Measurements from ENCODE around the gene ASTN1.

Gene ASTN1

GRCh38 chr1:176959191-176959820 is 205.2 kb downstream of the ASTN1 start:
- Histone ChIP-seq H2BK5ac (ENCODE audit: low read length) (no peak overlapping the region), H2BK120ac (ENCODE audit: low read depth, low read length) (no peak overlapping the region), H3K23ac (ENCODE audit: low read depth, low read length, poor library complexity) (no peak overlapping the region), H2AK5ac (ENCODE audit: low read depth, low read length) (no peak overlapping the region), H4K91ac (ENCODE audit: low read depth, low read length, poor library complexity) (no peak overlapping the region), H4K8ac (ENCODE audit: low read depth, low read length) (no peak overlapping the region), H3K79me1 (ENCODE audit: low read depth, low read length) (no peaks in the 10 kb centered on the region), H3K4me1 (ENCODE audit: control insufficient read depth in 2 of 2, insufficient read depth in 1 of 2, low read depth in 1 of 2, low read length in 2 of 2) (peaks cover 0 to 8% of the 10 kb centered on the region in 2 donors), H3K4me3 (ENCODE audit: low read length in 2 of 2) (no peak overlapping the region), H2BK15ac (ENCODE audit: low read length) (no peak overlapping the region), H3K27me3 (ENCODE audit: control insufficient read depth in 3 of 3, insufficient read depth in 3 of 3, low read depth in 1 of 3, low read length in 3 of 3) (no peaks in the 10 kb centered on the region), H3K4ac (ENCODE audit: low read length) (no peak overlapping the region), H3K18ac (ENCODE audit: low read length) (no peak overlapping the region), H3K9me3 (replicated peaks in 1 of 2; ENCODE audit: control insufficient read depth in 2 of 2, insufficient read depth in 1 of 2, low read depth in 1 of 2, low read length in 2 of 2) (no peaks in the 10 kb centered on the region), H2AFZ (ENCODE audit: low read length) (no peak overlapping the region), H3K36me3 (replicated peaks in 1 of 2; ENCODE audit: control insufficient read depth in 2 of 2, insufficient read depth in 2 of 2, low read length in 2 of 2) (peaks cover 0 to 2% of the 10 kb centered on the region in 2 donors), H3K14ac (ENCODE audit: low read length) (peak overlapping the region; percentile 25), H3K4me2 (ENCODE audit: insufficient read depth, low read length, poor library complexity, severe bottlenecking) (no peak overlapping the region), H2BK12ac (ENCODE audit: low read length) (no peak overlapping the region), H3K27ac (replicated peaks; ENCODE audit: low read length) (no peak overlapping the region), H3K9ac (ENCODE audit: low read depth, low read length, poor library complexity) (no peak overlapping the region)
- WGBS, 2 donors (ENCODE audit: extremely low coverage in 2 of 2, insufficient read length in 2 of 2, insufficient replicate concordance in 1 of 2): no CpG with 5 or more reads among the region's 3 CpGs
- DNase-seq (ENCODE audit: low spot score): no peak

DNA sequence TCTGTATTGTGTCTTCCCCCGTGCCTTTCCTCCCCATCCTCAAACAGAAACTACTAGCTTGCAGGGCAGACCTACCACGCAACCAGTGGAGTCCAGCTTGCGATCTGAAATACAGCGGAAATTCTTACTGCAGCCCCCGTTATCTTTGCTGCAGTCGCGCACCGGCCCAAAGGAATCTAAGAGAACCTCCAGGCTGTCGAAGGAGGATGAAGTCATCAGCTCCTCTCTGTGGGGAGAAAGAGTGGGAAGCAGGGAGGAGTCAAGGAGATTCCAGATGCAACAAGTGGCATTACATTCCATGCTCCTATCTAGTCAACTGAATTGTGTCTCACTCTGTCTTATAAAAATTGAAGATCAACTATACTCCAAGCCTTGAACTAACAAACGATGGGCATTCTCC is 206.9 kb downstream of the ASTN1 start:
- Histone ChIP-seq H2BK5ac (ENCODE audit: low read length) (no peak overlapping the region), H2AFZ (ENCODE audit: low read length) (no peak overlapping the region), H3K4ac (ENCODE audit: low read length) (no peak overlapping the region), H4K8ac (ENCODE audit: low read depth, low read length) (no peak overlapping the region), H3K18ac (ENCODE audit: low read length) (no peak overlapping the region), H2BK120ac (ENCODE audit: low read depth, low read length) (no peak overlapping the region), H3K23ac (ENCODE audit: low read depth, low read length, poor library complexity) (no peak overlapping the region), H3K36me3 (replicated peaks in 1 of 2; ENCODE audit: control insufficient read depth in 2 of 2, insufficient read depth in 2 of 2, low read length in 2 of 2) (peaks cover 0 to 2% of the 10 kb centered on the region in 2 donors), H3K27ac (replicated peaks; ENCODE audit: low read length) (no peak overlapping the region), H4K91ac (ENCODE audit: low read depth, low read length, poor library complexity) (no peak overlapping the region), H2BK15ac (ENCODE audit: low read length) (no peak overlapping the region), H3K4me3 (ENCODE audit: low read length in 2 of 2) (no peak overlapping the region), H3K14ac (ENCODE audit: low read length) (no peak overlapping the region), H3K9ac (ENCODE audit: low read depth, low read length, poor library complexity) (no peak overlapping the region), H3K79me1 (ENCODE audit: low read depth, low read length) (no peaks in the 10 kb centered on the region), H3K27me3 (ENCODE audit: control insufficient read depth in 3 of 3, insufficient read depth in 3 of 3, low read depth in 1 of 3, low read length in 3 of 3) (no peaks in the 10 kb centered on the region), H2BK12ac (ENCODE audit: low read length) (no peak overlapping the region), H3K4me1 (ENCODE audit: control insufficient read depth in 2 of 2, insufficient read depth in 1 of 2, low read depth in 1 of 2, low read length in 2 of 2) (peaks cover 0 to 8% of the 10 kb centered on the region in 2 donors), H2AK5ac (ENCODE audit: low read depth, low read length) (no peak overlapping the region), H3K4me2 (ENCODE audit: insufficient read depth, low read length, poor library complexity, severe bottlenecking) (no peak overlapping the region), H3K9me3 (replicated peaks in 1 of 2; ENCODE audit: control insufficient read depth in 2 of 2, insufficient read depth in 1 of 2, low read depth in 1 of 2, low read length in 2 of 2) (no peaks in the 10 kb centered on the region)
- no peak for DNase-seq (ENCODE audit: low spot score)
- WGBS, 2 donors (ENCODE audit: extremely low coverage in 2 of 2, insufficient read length in 2 of 2, insufficient replicate concordance in 1 of 2): no CpG with 5 or more reads among the region's 10 CpGs

GRCh38 chr1:176954242-176954641 is 210.3 kb downstream of the ASTN1 start:
- Histone ChIP-seq H3K9ac (ENCODE audit: low read depth, low read length, poor library complexity) (no peak overlapping the region), H3K14ac (ENCODE audit: low read length) (no peak overlapping the region), H3K4me3 (ENCODE audit: low read length in 2 of 2) (no peak overlapping the region), H3K27me3 (ENCODE audit: control insufficient read depth in 3 of 3, insufficient read depth in 3 of 3, low read depth in 1 of 3, low read length in 3 of 3) (no peaks in the 10 kb centered on the region), H3K18ac (ENCODE audit: low read length) (no peak overlapping the region), H3K36me3 (replicated peaks in 1 of 2; ENCODE audit: control insufficient read depth in 2 of 2, insufficient read depth in 2 of 2, low read length in 2 of 2) (peaks cover 0 to 2% of the 10 kb centered on the region in 2 donors), H3K4ac (ENCODE audit: low read length) (no peak overlapping the region), H3K79me1 (ENCODE audit: low read depth, low read length) (no peaks in the 10 kb centered on the region), H2BK5ac (ENCODE audit: low read length) (no peak overlapping the region), H3K27ac (replicated peaks; ENCODE audit: low read length) (no peak overlapping the region), H2BK120ac (ENCODE audit: low read depth, low read length) (no peak overlapping the region), H2BK15ac (ENCODE audit: low read length) (no peak overlapping the region), H3K4me1 (ENCODE audit: control insufficient read depth in 2 of 2, insufficient read depth in 1 of 2, low read depth in 1 of 2, low read length in 2 of 2) (peaks cover 0 to 4% of the 10 kb centered on the region in 2 donors), H3K4me2 (ENCODE audit: insufficient read depth, low read length, poor library complexity, severe bottlenecking) (no peak overlapping the region), H3K23ac (ENCODE audit: low read depth, low read length, poor library complexity) (no peak overlapping the region), H4K91ac (ENCODE audit: low read depth, low read length, poor library complexity) (no peak overlapping the region), H4K8ac (ENCODE audit: low read depth, low read length) (no peak overlapping the region), H3K9me3 (replicated peaks in 1 of 2; ENCODE audit: control insufficient read depth in 2 of 2, insufficient read depth in 1 of 2, low read depth in 1 of 2, low read length in 2 of 2) (no peaks in the 10 kb centered on the region), H2BK12ac (ENCODE audit: low read length) (no peak overlapping the region), H2AFZ (ENCODE audit: low read length) (no peak overlapping the region), H2AK5ac (ENCODE audit: low read depth, low read length) (no peak overlapping the region)
- no peak for DNase-seq (ENCODE audit: low spot score)

GRCh38 chr1:176950736-176951324 is 213.7 kb downstream of the ASTN1 start:
- no peak overlapping the region for H2BK12ac ChIP-seq (ENCODE audit: low read length)

More at GRCh38 chr1:176950736-176951324, 213.7 kb downstream of the ASTN1 start:
- Histone ChIP-seq H3K4me2 (ENCODE audit: insufficient read depth, low read length, poor library complexity, severe bottlenecking) (no peak overlapping the region), H3K27ac (replicated peaks; ENCODE audit: low read length) (no peak overlapping the region), H2BK15ac (ENCODE audit: low read length) (no peak overlapping the region), H3K36me3 (replicated peaks in 1 of 2; ENCODE audit: control insufficient read depth in 2 of 2, insufficient read depth in 2 of 2, low read length in 2 of 2) (no peaks in the 10 kb centered on the region), H3K4me3 (ENCODE audit: low read length in 2 of 2) (no peak overlapping the region), H4K8ac (ENCODE audit: low read depth, low read length) (no peak overlapping the region), H3K27me3 (ENCODE audit: control insufficient read depth in 3 of 3, insufficient read depth in 3 of 3, low read depth in 1 of 3, low read length in 3 of 3) (no peaks in the 10 kb centered on the region), H3K18ac (ENCODE audit: low read length) (peak overlapping the region; percentile 33), H2BK120ac (ENCODE audit: low read depth, low read length) (no peak overlapping the region), H3K23ac (ENCODE audit: low read depth, low read length, poor library complexity) (no peak overlapping the region), H3K9ac (ENCODE audit: low read depth, low read length, poor library complexity) (no peak overlapping the region), H2AFZ (ENCODE audit: low read length) (no peak overlapping the region), H3K9me3 (replicated peaks in 1 of 2; ENCODE audit: control insufficient read depth in 2 of 2, insufficient read depth in 1 of 2, low read depth in 1 of 2, low read length in 2 of 2) (no peaks in the 10 kb centered on the region), H4K91ac (ENCODE audit: low read depth, low read length, poor library complexity) (no peak overlapping the region), H3K4me1 (ENCODE audit: control insufficient read depth in 2 of 2, insufficient read depth in 1 of 2, low read depth in 1 of 2, low read length in 2 of 2) (no peaks in the 10 kb centered on the region), H2BK5ac (ENCODE audit: low read length) (no peak overlapping the region), H3K79me1 (ENCODE audit: low read depth, low read length) (no peaks in the 10 kb centered on the region), H2AK5ac (ENCODE audit: low read depth, low read length) (no peak overlapping the region), H3K14ac (ENCODE audit: low read length) (no peak overlapping the region), H3K4ac (ENCODE audit: low read length) (no peak overlapping the region)
- DNase-seq (ENCODE audit: low spot score): no peak
- no CpG with 5 or more reads among the region's 2 CpGs for WGBS, 2 donors (ENCODE audit: extremely low coverage in 2 of 2, insufficient read length in 2 of 2, insufficient replicate concordance in 1 of 2)
